ENCODE results near the gene SHH.

The SHH gene

GRCh38 chr7:155816996-155817395 is 4.7 kb upstream of the SHH start:
- no peaks in the 10 kb centered on the region for H3F3A ChIP-seq (ENCODE audit: low read depth)
- H2AFZ ChIP-seq (ENCODE audit: low read length), result no peak overlapping the region
- H3K9ac ChIP-seq (ENCODE audit: low read depth, low read length, poor library complexity, severe bottlenecking), result no peak overlapping the region
- H3K9me2 ChIP-seq (replicated peaks; ENCODE audit: low read depth, low read length), result no peaks in the 10 kb centered on the region
- no peak overlapping the region for H3K4me2 ChIP-seq (ENCODE audit: low read depth, low read length, poor library complexity, severe bottlenecking)
- no peaks in the 10 kb centered on the region for H3K27me3 ChIP-seq (ENCODE audit: insufficient read depth, low read length, poor library complexity, severe bottlenecking)
- no peaks in the 10 kb centered on the region for H3K4me1 ChIP-seq (ENCODE audit: insufficient read depth, low read length, poor library complexity, severe bottlenecking)
- TF ChIP-seq EZH2phosphoT487 (IDR thresholded peaks at IDR 0.05; ENCODE audit: borderline replicate concordance) (no peak), CTCF (conservative IDR thresholded peaks at IDR 0.05; ENCODE audit: low read length) (no peak)
- H3K4me3 ChIP-seq (ENCODE audit: low read length, poor library complexity, severe bottlenecking), result no peak overlapping the region
- H3K79me2 ChIP-seq (ENCODE audit: insufficient read depth, low read length), result no peaks in the 10 kb centered on the region
- no peaks in the 10 kb centered on the region for H4K20me1 ChIP-seq (ENCODE audit: insufficient read depth, low read length, poor library complexity, severe bottlenecking)
- no peaks in the 10 kb centered on the region for H3K36me3 ChIP-seq (ENCODE audit: insufficient read depth, low read length)
- no peaks in the 10 kb centered on the region for H3K9me3 ChIP-seq (ENCODE audit: insufficient read depth, low read depth, low read length)

DNA sequence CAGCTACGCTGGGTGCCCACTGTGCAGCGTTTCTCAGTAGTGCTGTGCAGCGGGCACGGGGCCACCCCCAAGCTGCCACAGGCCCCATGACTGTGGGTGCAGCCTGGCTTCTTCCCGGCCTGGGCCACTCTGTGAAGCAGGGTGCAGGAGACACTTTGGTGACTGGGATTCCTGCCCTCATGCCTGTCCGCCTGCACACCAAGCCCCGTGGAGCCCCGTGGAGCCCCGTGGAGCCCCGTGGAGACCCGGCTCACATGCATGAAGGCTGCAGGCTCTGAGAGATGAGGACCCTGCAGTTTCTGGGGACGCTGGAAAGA is 3.9 kb upstream of the SHH start:
- Histone ChIP-seq H4K20me1 (ENCODE audit: insufficient read depth, low read length, poor library complexity, severe bottlenecking) (no peaks in the 10 kb centered on the region), H3K9ac (ENCODE audit: low read depth, low read length, poor library complexity, severe bottlenecking) (no peak overlapping the region), H3K4me3 (ENCODE audit: low read length, poor library complexity, severe bottlenecking) (no peak overlapping the region), H3K27me3 (ENCODE audit: insufficient read depth, low read length, poor library complexity, severe bottlenecking) (no peaks in the 10 kb centered on the region), H3K9me3 (ENCODE audit: insufficient read depth, low read depth, low read length) (no peaks in the 10 kb centered on the region), H3F3A (ENCODE audit: low read depth) (no peaks in the 10 kb centered on the region), H3K4me1 (ENCODE audit: insufficient read depth, low read length, poor library complexity, severe bottlenecking) (no peaks in the 10 kb centered on the region), H2AFZ (ENCODE audit: low read length) (peak overlapping the region; percentile 69; the same call in 1 of the 2 replicates), H3K36me3 (ENCODE audit: insufficient read depth, low read length) (no peaks in the 10 kb centered on the region), H3K9me2 (replicated peaks; ENCODE audit: low read depth, low read length) (no peaks in the 10 kb centered on the region), H3K79me2 (ENCODE audit: insufficient read depth, low read length) (no peaks in the 10 kb centered on the region), H3K4me2 (ENCODE audit: low read depth, low read length, poor library complexity, severe bottlenecking) (no peak overlapping the region)
- no peak for TF ChIP-seq EZH2phosphoT487 (IDR thresholded peaks at IDR 0.05; ENCODE audit: borderline replicate concordance)
- TF ChIP-seq CTCF (conservative IDR thresholded peaks at IDR 0.05; ENCODE audit: low read length), result no peak

- H3K4me2 ChIP-seq (ENCODE audit: low read depth, low read length, poor library complexity, severe bottlenecking), result peak overlapping the region; percentile 57
- H2AFZ ChIP-seq (ENCODE audit: low read length), result peak overlapping the region; percentile 69
- TF ChIP-seq CTCF (conservative IDR thresholded peaks at IDR 0.05; ENCODE audit: low read length) (peak; percentile 73), EZH2phosphoT487 (IDR thresholded peaks at IDR 0.05; ENCODE audit: borderline replicate concordance) (no peak)
- H3K27me3 ChIP-seq (ENCODE audit: insufficient read depth, low read length, poor library complexity, severe bottlenecking), result no peaks in the 10 kb centered on the region
- no peaks in the 10 kb centered on the region for H3K79me2 ChIP-seq (ENCODE audit: insufficient read depth, low read length)
- H3K36me3 ChIP-seq (ENCODE audit: insufficient read depth, low read length), result no peaks in the 10 kb centered on the region
- H3F3A ChIP-seq (ENCODE audit: low read depth), result no peaks in the 10 kb centered on the region
- H3K4me3 ChIP-seq (ENCODE audit: low read length, poor library complexity, severe bottlenecking), result peak overlapping the region; percentile 9
- peak overlapping the region; percentile 11 for H3K9ac ChIP-seq (ENCODE audit: low read depth, low read length, poor library complexity, severe bottlenecking)
- H4K20me1 ChIP-seq (ENCODE audit: insufficient read depth, low read length, poor library complexity, severe bottlenecking), result no peaks in the 10 kb centered on the region
- H3K9me2 ChIP-seq (replicated peaks; ENCODE audit: low read depth, low read length), result no peaks in the 10 kb centered on the region
- H3K9me3 ChIP-seq (ENCODE audit: insufficient read depth, low read depth, low read length), result no peaks in the 10 kb centered on the region
- H3K4me1 ChIP-seq (ENCODE audit: insufficient read depth, low read length, poor library complexity, severe bottlenecking), result no peaks in the 10 kb centered on the region
Measured at GRCh38 chr7:155815332-155816191, 3.3 kb upstream of the SHH start.

Data from Loucy (cell line).